Mesendoderm (in vitro differentiated cells): ENCODE results near the gene SRPX.

ENCODE experiments used
- DNase-seq: peaks from one replicate; pipeline ENCODE4 v3.0.0; 2013
- H2AK5ac ChIP-seq: 2 replicates; pipeline ENCODE4 v1.6.1; 2013; ENCODE audit warnings: low read length, inconsistent platforms
- H2BK120ac ChIP-seq: 2 replicates; pipeline ENCODE4 v1.6.1; 2013; ENCODE audit warnings: low read depth, mild to moderate bottlenecking, low read length, moderate library complexity, mixed read lengths
- H2BK15ac ChIP-seq: replicated peaks from 2 replicates; pipeline ENCODE4 v1.6.1; 2013; ENCODE audit warnings: low read depth, mild to moderate bottlenecking, moderate library complexity
- H2BK5ac ChIP-seq: 2 replicates; pipeline ENCODE4 v1.6.1; 2013; ENCODE audit warnings: low read length, inconsistent platforms
- H3K18ac ChIP-seq: 2 replicates; pipeline ENCODE4 v1.6.1; 2013; ENCODE audit warnings: mild to moderate bottlenecking, low read length, mixed read lengths
- H3K23ac ChIP-seq: one replicate; pipeline ENCODE4 v1.6.1; 2013; ENCODE audit warnings: low read length
- H3K27ac ChIP-seq: 2 replicates; pipeline ENCODE4 v1.5.1; 2013; ENCODE audit warnings: low read depth, mild to moderate bottlenecking, inconsistent platforms, low read length, moderate library complexity
- H3K27me3 ChIP-seq: 2 replicates; pipeline ENCODE4 v1.6.1; 2013; ENCODE audit warnings: low read length, control low read depth, mild to moderate bottlenecking, inconsistent platforms; ENCODE audit not compliant: insufficient read depth, poor library complexity
- H3K36me3 ChIP-seq: 2 replicates; pipeline ENCODE4 v1.6.1; 2013; ENCODE audit warnings: low read length, inconsistent platforms; ENCODE audit not compliant: control insufficient read depth, insufficient read depth
- H3K4ac ChIP-seq: one replicate; pipeline ENCODE4 v1.6.1; 2013; ENCODE audit warnings: low read depth, mild to moderate bottlenecking, low read length, moderate library complexity
- H3K4me1 ChIP-seq: 2 replicates; pipeline ENCODE4 v1.6.1; 2013; ENCODE audit warnings: low read depth, low read length, inconsistent platforms; ENCODE audit not compliant: control insufficient read depth
- H3K4me2 ChIP-seq: 2 replicates; pipeline ENCODE4 v1.6.1; 2013; ENCODE audit warnings: low read length
- H3K4me3 ChIP-seq: 2 replicates; pipeline ENCODE4 v1.5.1; 2013; ENCODE audit warnings: mild to moderate bottlenecking, low read length
- H3K56ac ChIP-seq: one replicate; pipeline ENCODE4 v1.6.1; 2013; ENCODE audit warnings: low read length
- H3K79me1 ChIP-seq: 2 replicates; pipeline ENCODE4 v1.6.1; 2013; ENCODE audit warnings: low read length, inconsistent platforms
- H3K79me2 ChIP-seq: 2 replicates; pipeline ENCODE4 v1.6.1; 2013; ENCODE audit warnings: mild to moderate bottlenecking, low read length; ENCODE audit not compliant: control insufficient read depth, insufficient read depth
- H3K9ac ChIP-seq: 2 replicates; pipeline ENCODE4 v1.6.1; 2013; ENCODE audit warnings: low read length, inconsistent platforms
- H4K5ac ChIP-seq: one replicate; pipeline ENCODE4 v1.6.1; 2013; ENCODE audit warnings: low read length
- H4K8ac ChIP-seq: one replicate; pipeline ENCODE4 v1.6.1; 2013; ENCODE audit warnings: low read depth, mild to moderate bottlenecking, control low read depth, low read length, moderate library complexity
- WGBS: extraction: QIAGEN DNeasy Blood & Tissue Kit; methylation state at CpG from one replicate; pipeline ENCODE4 v1.1.7; 2013; ENCODE audit warnings: low lambda C conversion rate, missing lambda C conversion rate; ENCODE audit not compliant: insufficient coverage; ENCODE audit errors: extremely low coverage; 5-methylcytosine and 5-hydroxymethylcytosine counted together

SRPX gene

DNA sequence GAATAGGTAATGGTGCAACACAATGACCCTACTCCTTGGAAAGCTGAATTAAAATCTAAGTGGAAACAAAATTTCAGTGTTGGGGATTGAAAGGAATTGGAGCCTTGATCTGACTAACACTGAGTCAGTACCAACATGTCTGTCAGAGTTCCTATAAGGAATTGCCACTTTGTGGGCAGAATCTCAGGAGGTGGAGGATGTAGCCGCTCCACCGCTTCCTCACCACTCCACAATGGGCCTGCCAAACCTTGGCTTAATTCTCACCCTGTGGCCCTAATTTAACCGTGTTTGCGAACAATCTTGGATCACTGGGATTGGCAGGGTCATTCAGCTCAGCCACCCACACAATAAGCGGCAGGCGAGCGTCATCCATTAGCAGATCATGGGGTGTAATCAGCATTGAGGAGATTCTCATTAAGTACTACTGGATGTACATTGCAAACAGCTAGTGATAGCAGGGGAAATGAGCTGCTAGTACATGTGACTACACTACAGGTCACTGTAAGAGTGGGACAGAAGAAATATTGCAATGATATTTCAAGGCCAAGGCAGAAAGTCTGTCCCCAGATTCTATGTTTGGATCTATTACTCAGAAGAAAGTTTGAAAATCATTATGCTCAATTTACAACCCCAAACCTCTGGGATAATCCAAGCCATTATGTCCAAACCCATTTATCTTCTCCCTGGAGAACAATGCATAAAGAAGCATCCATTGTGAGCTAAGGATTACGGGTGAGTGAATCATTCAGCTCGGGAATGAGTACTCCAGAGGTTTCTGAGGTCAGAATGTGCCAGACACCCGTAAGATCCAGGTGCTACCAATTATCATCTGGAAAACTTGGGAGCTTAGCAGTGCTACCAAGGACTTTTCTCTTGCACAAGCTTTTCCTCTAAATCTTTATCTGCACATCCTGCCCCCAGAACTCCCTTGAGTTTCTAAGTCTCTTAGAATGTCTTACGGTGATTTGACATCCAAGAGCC is 5.8 kb downstream of the SRPX start:
- Histone ChIP-seq H2BK120ac (no peak overlapping the region), H3K18ac (no peak overlapping the region), H3K9ac (no peak overlapping the region), H3K27me3 (no peaks in the 10 kb centered on the region), H3K36me3 (no peaks in the 10 kb centered on the region), H4K5ac (no peak overlapping the region), H3K4me1 (no peaks in the 10 kb centered on the region), H3K79me1 (no peaks in the 10 kb centered on the region), H3K79me2 (no peaks in the 10 kb centered on the region), H3K27ac (no peak overlapping the region), H2AK5ac (no peak overlapping the region), H3K56ac (no peak overlapping the region), H2BK15ac (no peak overlapping the region), H3K4ac (no peak overlapping the region), H2BK5ac (no peak overlapping the region), H4K8ac (no peak overlapping the region), H3K23ac (no peak overlapping the region), H3K4me2 (no peak overlapping the region), H3K4me3 (no peak overlapping the region)
- no peak for DNase-seq
- no CpG with 5 or more reads among the region's 11 CpGs for WGBS

DNA sequence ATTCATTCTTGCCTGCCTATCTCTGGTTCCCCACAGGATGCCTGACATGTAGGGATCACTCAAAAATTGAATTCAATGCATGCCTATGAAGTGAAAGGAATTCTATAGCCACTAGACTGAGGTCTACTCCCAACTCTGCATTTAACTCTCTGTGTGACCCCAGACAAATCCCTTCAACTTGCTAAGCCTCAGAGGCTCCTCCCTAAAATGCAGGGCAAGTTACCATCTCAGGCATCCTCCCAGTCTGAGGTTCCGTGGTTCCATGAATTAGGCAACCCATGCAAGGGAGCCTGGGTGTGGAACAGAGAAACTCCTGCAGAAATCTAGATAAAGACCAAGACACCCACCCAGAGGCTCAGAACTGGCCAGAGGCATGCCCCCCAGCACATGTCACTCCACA is 6.6 kb downstream of the SRPX start:
- H3K4me3 ChIP-seq: no peak overlapping the region
- no CpG with 5 or more reads among the region's 1 CpG for WGBS
- no peak overlapping the region for H4K8ac ChIP-seq

DNA sequence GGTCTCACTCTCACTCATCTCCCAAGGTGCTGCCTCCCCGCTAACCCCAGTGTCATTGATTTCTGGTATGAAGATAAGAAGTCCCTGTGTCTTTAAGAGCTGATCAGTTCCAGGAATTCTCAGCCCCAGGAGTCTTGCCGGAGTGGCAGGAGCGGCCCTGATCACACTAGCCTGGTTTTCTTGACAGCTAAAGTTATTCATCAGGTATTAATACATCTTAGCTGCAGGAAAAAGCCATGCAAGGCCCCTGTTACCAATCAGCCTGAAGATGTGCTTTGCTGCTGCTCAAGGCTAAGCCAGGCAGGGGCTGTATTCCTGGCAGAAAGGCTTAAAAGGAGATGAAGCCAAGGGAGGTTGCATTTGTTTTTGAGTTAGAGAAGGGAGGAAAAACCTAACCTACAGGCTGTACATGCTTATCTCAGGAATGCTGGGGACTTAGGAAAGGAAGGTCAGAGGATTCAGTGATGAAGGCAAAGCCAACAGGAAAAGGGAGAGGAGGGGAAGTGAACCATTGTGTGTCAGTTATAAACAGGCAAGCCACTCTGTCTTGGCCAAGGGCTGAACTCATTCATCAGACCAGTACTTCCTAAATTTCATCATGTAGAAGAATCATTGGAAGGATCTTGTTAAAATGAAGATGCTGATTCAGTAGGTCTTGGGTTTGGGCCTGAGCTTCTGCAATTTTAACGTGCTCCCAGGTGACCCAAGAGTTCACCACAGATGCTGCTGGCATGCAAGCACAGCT is 8.6 kb downstream of the SRPX start:
- no peak overlapping the region for H3K9ac ChIP-seq
- H3K79me1 ChIP-seq: no peaks in the 10 kb centered on the region
- H4K8ac ChIP-seq: no peak overlapping the region
- WGBS: no CpG with 5 or more reads among the region's 4 CpGs
- H3K23ac ChIP-seq: no peak overlapping the region
- no peaks in the 10 kb centered on the region for H3K36me3 ChIP-seq
- no peaks in the 10 kb centered on the region for H3K79me2 ChIP-seq
- H3K27me3 ChIP-seq: no peaks in the 10 kb centered on the region
- no peak overlapping the region for H2BK120ac ChIP-seq
- H3K27ac ChIP-seq: no peak overlapping the region
- no peak for DNase-seq
- H3K18ac ChIP-seq: no peak overlapping the region
- no peak overlapping the region for H3K4ac ChIP-seq
- H2BK15ac ChIP-seq: no peak overlapping the region
- no peak overlapping the region for H4K5ac ChIP-seq
- no peaks in the 10 kb centered on the region for H3K4me1 ChIP-seq
- no peak overlapping the region for H3K56ac ChIP-seq
- no peak overlapping the region for H3K4me3 ChIP-seq
- no peak overlapping the region for H2BK5ac ChIP-seq
- no peak overlapping the region for H2AK5ac ChIP-seq
- H3K4me2 ChIP-seq: no peak overlapping the region

More for the DNA sequence above, 6.6 kb downstream of the SRPX start:
- Histone ChIP-seq H2BK120ac (no peak overlapping the region), H3K36me3 (no peaks in the 10 kb centered on the region), H2AK5ac (no peak overlapping the region), H3K56ac (no peak overlapping the region), H2BK5ac (no peak overlapping the region), H3K23ac (no peak overlapping the region), H3K79me2 (no peaks in the 10 kb centered on the region), H3K4me1 (no peaks in the 10 kb centered on the region), H4K5ac (no peak overlapping the region), H3K27ac (no peak overlapping the region), H3K79me1 (no peaks in the 10 kb centered on the region), H3K27me3 (no peaks in the 10 kb centered on the region), H3K9ac (no peak overlapping the region), H3K4ac (no peak overlapping the region), H2BK15ac (no peak overlapping the region), H3K4me2 (no peak overlapping the region), H3K18ac (no peak overlapping the region)
- no peak for DNase-seq

- H3K79me1 ChIP-seq: no peaks in the 10 kb centered on the region
- H3K56ac ChIP-seq: no peak overlapping the region
- H3K27ac ChIP-seq: no peak overlapping the region
- H3K4me1 ChIP-seq: no peaks in the 10 kb centered on the region
- WGBS: no CpG with 5 or more reads among the region's 3 CpGs
- no peak for DNase-seq
- no peak overlapping the region for H2BK120ac ChIP-seq
- no peak overlapping the region for H4K8ac ChIP-seq
- H2BK15ac ChIP-seq: no peak overlapping the region
- H3K9ac ChIP-seq: no peak overlapping the region
- H3K27me3 ChIP-seq: no peaks in the 10 kb centered on the region
- H3K4me3 ChIP-seq: no peak overlapping the region
- H3K79me2 ChIP-seq: no peaks in the 10 kb centered on the region
- H3K18ac ChIP-seq: no peak overlapping the region
- no peak overlapping the region for H2BK5ac ChIP-seq
- H3K4me2 ChIP-seq: no peak overlapping the region
- H3K23ac ChIP-seq: no peak overlapping the region
- H4K5ac ChIP-seq: no peak overlapping the region
- H3K36me3 ChIP-seq: no peaks in the 10 kb centered on the region
- no peak overlapping the region for H3K4ac ChIP-seq
- no peak overlapping the region for H2AK5ac ChIP-seq
Measured at GRCh38 chrX:38206542-38206941, 14.1 kb downstream of the SRPX start.

DNA sequence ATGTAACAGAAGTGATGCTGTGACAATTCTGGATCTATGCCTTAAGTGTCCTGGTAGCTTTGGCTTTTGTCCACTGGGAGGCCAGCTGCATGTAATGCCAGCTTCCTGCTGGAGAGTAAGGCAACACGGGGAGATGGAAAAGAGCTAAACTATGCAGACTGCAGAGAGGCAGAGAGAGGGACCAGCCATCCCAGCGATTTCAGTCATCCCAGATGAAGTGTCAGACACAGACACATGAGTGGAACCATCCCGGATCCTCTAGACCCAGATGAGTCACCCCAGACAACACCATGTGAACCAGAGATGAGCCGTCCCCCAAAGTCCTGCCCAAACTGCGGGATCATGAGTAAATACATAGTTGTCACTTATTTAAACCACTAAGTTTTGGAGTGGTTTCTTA is 14.6 kb downstream of the SRPX start:
- H3K4ac ChIP-seq: no peak overlapping the region
- H3K79me1 ChIP-seq: no peaks in the 10 kb centered on the region
- no peak overlapping the region for H2BK15ac ChIP-seq
- H3K4me2 ChIP-seq: no peak overlapping the region
- no peak overlapping the region for H2AK5ac ChIP-seq
- H2BK120ac ChIP-seq: no peak overlapping the region
- no peak overlapping the region for H3K23ac ChIP-seq
- no peaks in the 10 kb centered on the region for H3K79me2 ChIP-seq
- no CpG with 5 or more reads among the region's 5 CpGs for WGBS
- no peaks in the 10 kb centered on the region for H3K27me3 ChIP-seq
- H3K27ac ChIP-seq: no peak overlapping the region
- no peak overlapping the region for H2BK5ac ChIP-seq
- H3K18ac ChIP-seq: no peak overlapping the region
- H4K5ac ChIP-seq: no peak overlapping the region
- H3K4me3 ChIP-seq: no peak overlapping the region
- no peak overlapping the region for H4K8ac ChIP-seq
- H3K36me3 ChIP-seq: no peaks in the 10 kb centered on the region
- no peak overlapping the region for H3K9ac ChIP-seq
- H3K4me1 ChIP-seq: no peaks in the 10 kb centered on the region
- H3K56ac ChIP-seq: no peak overlapping the region
- peak; percentile 6 for DNase-seq
